Motor neuron (in vitro differentiated cells): ENCODE measurements around the gene SENP1. TPM values are rescaled to one million over a fixed set of nuclear protein-coding genes. Genes with fewer than 3 reads are reported as not detected.

ENCODE experiments used
- ATAC-seq, 8 experiments: fragments of 200-7000 bp; cut with Tn5 transposase; replicated peaks in 6 of 8; 2 replicates each; pipeline ENCODE4 v1.8.0; 2021; ENCODE audit warnings: mild to moderate bottlenecking in 8 of 8, moderate library complexity in 8 of 8
- H3K27ac ChIP-seq, 2 donors: fragments of 250-450 bp; sonication (Bioruptor Pico); 2 replicates each; pipeline ENCODE4 v1.9.0; 2021; ENCODE audit warnings: antibody characterized with exemption in 2 of 2, mild to moderate bottlenecking in 2 of 2, moderate library complexity in 1 of 2
- H3K4me1 ChIP-seq, 2 donors: fragments of 250-450 bp; sonication (Bioruptor Pico); replicated peaks in 1 of 2; 2 replicates each; pipeline ENCODE4 v1.6.1; 2021; ENCODE audit warnings: antibody characterized with exemption in 2 of 2, mild to moderate bottlenecking in 2 of 2, moderate library complexity in 1 of 2
- H3K4me3 ChIP-seq, 5 donors: fragments of 250-450 bp; sonication (Bioruptor Pico); 2 replicates each; pipeline ENCODE4 v1.9.0; 2021; ENCODE audit warnings: antibody characterized with exemption in 5 of 5, mild to moderate bottlenecking in 5 of 5, moderate library complexity in 4 of 5
- WGBS, 10 experiments: fragments of 450-650 bp; shearing (Covaris generic); methylation state at CpG; one replicate each; pipeline ENCODE4 v1.0.0; 2022; 5-methylcytosine and 5-hydroxymethylcytosine counted together
- in situ Hi-C, 9 experiments: fragments of 400-800 bp; cut with MboI; loops; one replicate each; pipeline ENCODE4 v1.15.0; 2021; ENCODE audit warnings: low sequenced_read_pairs in 9 of 9, low pct_unique_long_range_greater_than_20kb in 2 of 9; ENCODE audit not compliant: unreplicated experiment in 9 of 9
- total RNA-seq, 8 experiments: library from RNA; unstranded; fragments of 300-600 nt; gene quantifications; 2 replicates each; pipeline versions ENCODE4 v1.2.3 to v1.2.4, GENCODE V29; 2022

The SENP1 gene
- total RNA-seq, 8 experiments from 2014 or later: 9.5 to 28.8 (median 19.2) TPM

DNA sequence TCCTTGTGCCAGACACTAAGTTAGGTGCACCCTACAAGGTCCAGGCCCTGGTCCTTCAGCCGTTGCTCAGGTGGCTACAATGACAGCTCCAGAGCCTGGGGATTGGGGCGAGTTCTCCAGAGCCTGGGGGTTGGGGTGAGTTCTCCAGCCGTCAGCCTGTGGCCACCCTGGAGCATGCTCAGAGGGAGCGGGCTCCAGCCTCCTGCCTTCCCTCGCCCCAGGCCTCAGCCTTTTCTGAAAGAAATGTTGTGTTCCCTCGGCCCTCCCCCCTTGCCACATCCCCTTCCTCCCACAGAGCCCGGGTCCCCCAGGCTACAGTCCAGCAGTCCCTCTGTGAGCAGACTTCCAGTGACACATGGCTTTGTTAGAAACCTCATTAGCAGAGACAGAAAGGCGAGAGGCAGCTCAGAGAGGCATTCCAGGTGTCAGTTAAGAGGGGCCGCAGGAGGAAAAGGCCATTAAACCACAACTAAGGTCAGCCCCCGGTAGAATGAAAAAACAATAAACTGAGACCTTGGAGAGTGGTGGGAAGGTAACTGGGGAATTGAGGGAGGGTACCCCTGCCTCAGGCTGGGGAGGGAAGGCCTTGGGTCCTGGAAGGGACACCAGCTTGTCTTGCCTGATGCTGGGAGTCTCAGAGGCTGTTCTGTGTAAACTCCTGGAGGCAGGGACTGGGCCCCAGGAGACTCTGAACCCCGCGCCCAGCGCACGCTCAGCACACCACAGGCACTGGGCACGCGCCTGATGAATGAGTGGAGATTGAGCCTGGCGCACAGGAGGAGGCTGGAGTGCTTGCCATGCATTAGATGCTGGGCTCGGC, 78.5 kb downstream of the SENP1 start:
- peak in 5 of 8 experiments; percentile 6 to 54 (median 42) for ATAC-seq
- in situ Hi-C loops: no loop called here
- Histone ChIP-seq H3K27ac (peak overlapping the region in 1 of 2 donors; percentile 1), H3K4me1 (peaks cover 46 to 52% of the 10 kb centered on the region in 2 donors), H3K4me3 (no peak overlapping the region)
- WGBS, 10 experiments: 0 to 90% (median 76%) methylated on average over 1 to 6 of the region's 18 CpGs; no CpG with 5 or more reads in 3 of the 10 experiments

DNA sequence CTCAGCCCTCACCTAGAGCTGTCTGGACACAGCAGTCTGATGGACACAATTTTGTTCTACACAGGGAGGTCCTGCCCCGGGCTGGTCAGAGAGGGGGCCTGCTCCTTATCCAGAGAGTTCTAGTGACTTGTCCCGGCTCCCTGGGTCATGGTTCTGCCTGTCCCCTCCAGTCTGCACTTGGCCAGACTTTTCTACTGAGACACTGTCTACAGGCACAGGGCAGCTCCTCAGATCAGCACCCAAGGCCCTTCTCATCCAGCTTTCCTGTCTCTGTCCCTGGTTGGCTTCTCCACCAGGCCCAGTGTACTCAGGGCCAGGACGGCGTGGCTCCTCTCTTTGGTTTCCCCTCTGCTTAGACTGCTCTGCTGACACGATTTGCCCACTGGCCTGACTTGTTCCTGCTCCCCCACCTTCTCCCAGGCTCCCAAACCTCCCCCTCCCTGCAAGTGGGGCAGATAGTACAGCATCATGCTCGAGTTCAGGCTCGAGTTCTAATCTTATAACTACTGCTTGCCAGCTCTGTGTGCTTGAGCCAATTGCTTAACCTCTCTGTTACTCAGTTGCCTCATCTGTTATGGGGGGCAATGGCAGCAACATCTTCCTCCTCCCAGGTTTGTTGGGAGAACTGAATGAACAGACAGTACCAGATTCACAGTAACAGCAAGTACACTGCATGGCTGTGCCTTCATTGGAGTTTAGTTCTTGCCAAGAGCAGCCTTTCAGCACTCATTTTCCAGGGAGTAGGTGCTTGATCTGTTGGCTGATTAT, 79.6 kb downstream of the SENP1 start:
- WGBS, 10 experiments: 45 to 100% (median 83%) methylated on average over 1 to 2 of the region's 7 CpGs; no CpG with 5 or more reads in 2 of the 10 experiments
- in situ Hi-C loops: no loop called here
- no peak for ATAC-seq
- Histone ChIP-seq H3K27ac (no peak overlapping the region), H3K4me3 (no peak overlapping the region), H3K4me1 (peaks cover 46 to 58% of the 10 kb centered on the region in 2 donors)

DNA sequence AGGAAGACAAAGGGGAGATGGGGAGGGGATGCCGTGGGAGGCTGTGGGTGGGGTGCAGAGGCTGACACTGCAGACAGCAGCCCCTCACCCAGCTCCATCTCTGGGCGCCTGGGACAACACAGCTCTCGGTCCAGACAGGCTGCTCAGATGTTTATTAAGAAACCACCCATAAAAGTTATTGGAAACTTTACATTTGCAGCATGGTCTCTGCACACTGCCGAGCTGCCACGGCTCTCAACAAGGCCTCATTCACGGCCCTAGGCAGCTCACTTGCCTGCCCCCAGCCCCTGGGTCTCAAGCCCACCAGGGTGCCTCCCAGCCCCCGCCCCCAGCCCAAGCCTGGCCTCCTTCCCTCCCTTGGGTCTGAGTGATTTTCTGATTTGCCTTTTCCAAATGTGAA, 80.6 kb downstream of the SENP1 start:
- H3K27ac ChIP-seq: no peak overlapping the region
- H3K4me1 ChIP-seq: peaks cover 46 to 58% of the 10 kb centered on the region in 2 donors
- in situ Hi-C loops: no loop called here
- H3K4me3 ChIP-seq: no peak overlapping the region
- 0% methylated on average over 1 of the region's 7 CpGs; no CpG with 5 or more reads in 9 of the 10 experiments for WGBS, 10 experiments
- ATAC-seq: no peak

DNA sequence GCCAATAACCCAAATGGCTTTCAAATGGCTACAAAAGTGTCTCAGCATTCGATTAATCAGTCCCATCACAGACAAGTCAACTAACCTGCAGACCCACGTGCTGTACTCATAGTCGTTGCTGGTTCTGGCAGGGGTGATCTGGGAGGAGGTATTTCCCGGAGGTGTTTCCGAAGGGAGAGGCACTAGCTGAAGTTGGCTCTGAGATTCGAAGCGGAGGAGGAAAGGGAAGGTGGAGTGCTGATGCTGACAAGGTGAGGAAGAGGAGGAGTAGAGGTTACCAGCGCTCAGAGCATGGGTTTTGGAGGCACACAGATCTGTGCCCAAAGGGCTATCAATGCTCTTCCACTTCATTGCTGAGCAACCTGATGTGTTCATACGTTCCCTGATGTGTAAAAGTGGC, 81.1 kb downstream of the SENP1 start:
- in situ Hi-C loops: no loop called here
- 20 to 83% (median 75%) methylated on average over 2 to 8 of the region's 9 CpGs; no CpG with 5 or more reads in 3 of the 10 experiments for WGBS, 10 experiments
- no peak overlapping the region for H3K27ac ChIP-seq
- H3K4me3 ChIP-seq: no peak overlapping the region
- no peak for ATAC-seq
- H3K4me1 ChIP-seq: peaks cover 45 to 55% of the 10 kb centered on the region in 2 donors

DNA sequence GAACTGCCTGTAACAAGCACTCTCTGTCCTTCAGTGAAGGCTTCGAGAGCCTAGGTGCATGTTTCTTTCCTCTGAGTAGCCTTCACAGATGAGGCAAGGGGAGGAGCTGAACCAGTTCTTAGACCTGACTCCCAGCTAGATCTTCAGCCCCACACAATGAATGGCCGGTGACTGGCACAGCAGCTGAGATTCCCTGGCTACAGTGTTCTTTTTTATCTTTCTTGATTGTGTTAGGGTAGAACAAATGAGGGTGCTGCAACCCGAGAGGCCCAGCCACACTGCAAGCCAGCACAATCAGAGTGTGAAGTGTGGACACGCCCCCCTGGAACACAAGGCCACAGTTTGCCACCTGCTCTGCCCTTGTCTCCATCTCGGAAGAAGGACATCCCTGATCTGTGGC, 82.5 kb downstream of the SENP1 start:
- peak in 5 of 8 experiments; percentile 79 to 93 (median 87) for ATAC-seq
- in situ Hi-C loops: no loop called here
- WGBS, 10 experiments: 0 to 26% (median 6%) methylated on average over 2 to 5 of the region's 5 CpGs; no CpG with 5 or more reads in 5 of the 10 experiments
- Histone ChIP-seq H3K4me1 (peaks cover 37 to 41% of the 10 kb centered on the region in 2 donors), H3K27ac (no peak overlapping the region), H3K4me3 (no peak overlapping the region)

DNA sequence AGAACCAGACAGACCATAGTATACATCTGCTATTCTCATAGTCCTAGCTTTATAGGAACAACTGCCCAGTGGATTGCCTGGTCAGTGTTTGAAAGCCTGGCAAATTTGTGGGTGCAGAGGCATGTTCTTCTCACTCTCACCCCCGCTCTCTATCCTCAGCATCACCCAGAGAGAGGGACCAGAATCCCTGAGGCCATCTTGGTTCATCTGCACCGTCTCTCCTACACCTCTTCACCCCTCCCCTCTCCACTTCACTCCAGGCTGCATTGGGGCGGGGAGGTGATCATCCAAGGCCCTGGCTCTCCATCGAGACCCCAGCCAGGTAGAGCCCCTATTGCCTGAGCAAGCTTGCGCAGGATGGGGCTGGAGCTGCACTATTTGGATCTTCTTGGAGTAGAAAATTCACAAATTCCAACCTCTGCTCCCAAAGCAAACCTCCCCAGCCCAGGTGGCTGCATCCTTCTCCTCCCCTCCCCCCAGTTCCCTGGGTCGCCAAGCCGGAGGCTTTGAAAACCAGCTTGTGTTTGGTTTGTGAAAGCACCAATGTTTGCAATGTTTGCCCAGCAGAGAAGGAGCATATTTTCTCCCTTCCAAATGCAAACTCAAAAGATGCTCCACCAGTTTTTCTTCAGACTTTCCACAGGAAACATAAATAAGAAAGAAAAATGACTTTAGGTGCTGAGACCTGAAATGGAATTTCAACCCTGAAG, 83.0 kb downstream of the SENP1 start:
- 0 to 80% (median 32%) methylated on average over 1 to 5 of the region's 7 CpGs; no CpG with 5 or more reads in 5 of the 10 experiments for WGBS, 10 experiments
- in situ Hi-C loops: no loop called here
- Histone ChIP-seq H3K27ac (no peak overlapping the region), H3K4me1 (peaks cover 33 to 35% of the 10 kb centered on the region in 2 donors), H3K4me3 (no peak overlapping the region)
- peak in 1 of 8 experiments; percentile 7 for ATAC-seq

DNA sequence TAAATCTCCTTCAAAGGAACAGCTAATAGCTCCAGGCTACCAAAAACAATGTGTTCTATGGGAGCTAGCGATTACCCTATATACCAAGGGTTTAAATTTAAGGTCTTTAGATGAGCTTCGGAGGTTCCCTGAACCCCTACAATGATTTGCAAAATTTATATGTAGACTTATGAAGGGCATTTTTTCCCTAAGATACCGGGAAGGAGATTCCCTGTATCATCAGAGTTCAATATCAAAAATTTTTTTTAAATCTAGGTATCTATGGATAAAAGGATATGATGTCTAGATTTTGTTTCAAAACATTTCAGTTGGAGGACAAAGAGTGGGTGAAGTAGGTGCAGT, 83.7 kb downstream of the SENP1 start:
- in situ Hi-C loops: no loop called here
- ATAC-seq: no peak

DNA sequence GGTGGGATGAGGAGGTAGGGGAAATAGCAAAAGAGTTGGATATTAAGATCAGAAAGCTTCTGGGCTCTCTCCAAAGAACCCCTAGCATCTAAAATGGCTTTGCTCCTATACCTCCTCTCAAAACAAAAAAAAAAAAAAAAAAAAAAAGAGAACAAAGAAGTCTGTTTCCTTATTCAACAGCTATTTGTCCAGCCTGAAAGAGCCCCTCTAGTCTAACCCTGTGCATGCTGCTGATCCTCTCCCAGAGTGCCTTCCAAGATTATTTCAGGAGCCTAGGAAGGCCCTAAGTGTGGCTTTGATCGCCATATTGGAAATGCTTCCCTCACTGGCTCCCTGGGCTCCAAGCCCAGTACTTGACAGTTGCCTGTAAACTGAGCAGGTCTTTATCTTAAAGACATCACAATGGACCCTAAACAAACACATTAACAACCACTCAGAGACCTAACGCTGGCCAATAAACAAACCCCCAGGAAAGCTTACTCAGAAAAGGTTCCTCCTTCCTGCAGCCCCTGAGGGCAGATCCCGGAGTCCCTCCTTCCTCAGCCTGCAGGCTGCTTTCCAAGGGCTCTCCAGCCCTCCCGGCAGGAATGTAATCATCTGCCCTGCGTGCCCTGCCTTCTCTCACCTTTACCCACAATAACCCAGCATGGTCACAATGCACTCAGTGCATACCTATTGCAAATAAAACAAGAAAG, 84.2 kb downstream of the SENP1 start:
- 17 to 71% (median 57%) methylated on average over 1 to 5 of the region's 5 CpGs; no CpG with 5 or more reads in 3 of the 10 experiments for WGBS, 10 experiments
- Histone ChIP-seq H3K27ac (no peak overlapping the region), H3K4me1 (peaks cover 32% of the 10 kb centered on the region in 2 donors), H3K4me3 (no peak overlapping the region)
- peak in 1 of 8 experiments; percentile 30 for ATAC-seq
- in situ Hi-C loops: no loop called here

More for the DNA sequence above, 83.7 kb downstream of the SENP1 start:
- 10 to 80% (median 54%) methylated on average over 2 to 3 of the region's 3 CpGs; no CpG with 5 or more reads in 1 of the 10 experiments for WGBS, 10 experiments
- Histone ChIP-seq H3K4me3 (no peak overlapping the region), H3K27ac (no peak overlapping the region), H3K4me1 (peaks cover 33% of the 10 kb centered on the region in 2 donors)

DNA sequence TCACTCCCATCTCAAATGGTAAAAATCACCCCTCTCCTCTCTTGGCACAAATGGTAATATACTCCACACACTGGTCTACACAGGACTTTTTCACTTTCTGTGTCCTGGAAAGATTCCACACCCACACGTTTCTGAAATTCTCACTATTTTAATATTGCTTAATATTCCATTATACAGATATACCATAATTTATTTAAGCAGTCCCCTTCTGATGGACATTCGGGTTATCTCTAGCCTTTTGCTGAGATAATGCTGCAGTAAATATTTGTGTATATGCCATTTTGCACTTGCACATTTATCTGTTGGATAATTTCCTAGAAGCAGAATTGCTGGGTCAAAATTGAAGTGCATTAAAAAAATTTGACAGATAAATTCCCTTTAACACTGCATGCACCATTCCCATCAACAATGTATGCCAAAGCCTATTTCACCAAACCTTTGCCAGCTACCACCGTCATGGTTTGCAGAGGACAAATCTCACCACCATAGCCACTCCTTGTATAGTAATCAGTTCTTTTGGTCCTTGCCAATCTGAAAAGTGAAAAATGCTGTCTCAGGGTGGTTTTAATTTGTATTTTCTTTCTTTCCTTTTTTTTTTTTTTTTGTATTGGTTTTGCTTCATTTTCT, 86.1 kb downstream of the SENP1 start:
- no peak for ATAC-seq
- H3K4me3 ChIP-seq: no peak overlapping the region
- WGBS, 10 experiments: 26 to 100% (median 64%) methylated on average over 1 to 3 of the region's 3 CpGs
- peaks cover 29 to 32% of the 10 kb centered on the region in 2 donors for H3K4me1 ChIP-seq
- no peak overlapping the region for H3K27ac ChIP-seq
- in situ Hi-C loops: no loop called here

DNA sequence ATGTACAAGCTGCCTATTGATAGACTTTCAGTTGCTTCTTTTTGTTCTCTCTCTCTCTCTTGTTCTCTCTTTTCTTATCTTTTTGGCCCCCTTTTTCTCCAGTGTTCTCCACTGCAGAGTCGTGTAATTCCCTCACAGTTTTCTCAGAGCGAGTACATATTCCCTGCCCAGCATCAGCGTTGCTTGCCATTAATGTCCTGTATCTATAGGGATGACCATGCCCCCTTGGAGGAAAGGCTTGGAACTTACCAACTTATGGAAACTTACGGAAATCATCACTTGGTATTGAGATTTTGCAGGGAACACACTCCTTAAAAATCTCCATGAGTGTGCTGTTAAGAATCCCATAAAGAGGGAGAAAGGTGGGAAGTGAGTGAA, 87.3 kb downstream of the SENP1 start:
- Histone ChIP-seq H3K27ac (no peak overlapping the region), H3K4me3 (no peak overlapping the region), H3K4me1 (peaks cover 24 to 26% of the 10 kb centered on the region in 2 donors)
- in situ Hi-C loops: no loop called here
- WGBS, 10 experiments: 31 to 87% (median 43%) methylated on average over 1 to 4 of the region's 4 CpGs; no CpG with 5 or more reads in 1 of the 10 experiments
- no peak for ATAC-seq

DNA sequence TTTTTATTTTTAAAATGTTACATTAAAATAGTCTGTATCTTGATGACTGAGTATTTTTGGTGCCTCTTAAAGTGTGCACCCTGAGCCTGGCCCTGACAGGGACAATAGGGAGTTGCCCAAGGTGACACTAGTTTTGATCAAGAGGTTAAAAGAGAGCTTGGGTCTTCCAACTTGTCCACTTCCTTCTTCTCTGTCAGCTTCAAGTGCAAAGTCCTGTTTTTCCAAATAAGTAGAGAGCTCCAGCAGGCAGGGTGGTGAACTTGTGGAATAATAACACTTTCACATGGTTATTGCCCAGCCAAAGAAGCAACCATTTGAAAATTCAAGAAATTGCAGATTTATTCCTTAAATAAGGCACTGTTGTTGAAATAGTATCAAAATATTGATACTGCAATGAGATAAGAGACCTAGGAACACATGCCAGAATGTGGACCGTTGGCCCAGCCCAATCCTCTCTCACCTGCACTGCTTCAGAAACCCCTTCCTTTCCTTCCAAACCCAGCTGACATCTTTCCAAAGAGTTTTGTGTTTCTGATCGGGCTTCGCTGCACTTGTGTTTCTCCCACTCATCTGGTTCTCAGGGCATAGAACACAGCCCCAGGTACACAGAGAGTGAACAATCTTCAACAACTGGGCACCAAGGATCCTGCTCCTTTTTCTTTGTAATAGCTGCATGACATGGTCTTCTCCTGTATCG, 87.8 kb downstream of the SENP1 start:
- WGBS, 10 experiments: 0 to 100% (median 75%) methylated on average over 1 to 4 of the region's 4 CpGs; no CpG with 5 or more reads in 1 of the 10 experiments
- no peak for ATAC-seq
- H3K27ac ChIP-seq: no peak overlapping the region
- H3K4me3 ChIP-seq: no peak overlapping the region
- in situ Hi-C loops: no loop called here
- H3K4me1 ChIP-seq: peaks cover 19 to 21% of the 10 kb centered on the region in 2 donors
